Activated naive CD8-positive, alpha-beta T cell treated with anti-CD3 and anti-CD28 coated beads for 36 hours (primary cell): ENCODE results near the gene PDP2. TPM values are rescaled to one million over a fixed set of nuclear protein-coding genes. Genes with fewer than 3 reads are reported as not detected.
"Not testable (repeated sequence)": the region's sequence is repeated elsewhere in the genome, so short reads cannot be mapped to it uniquely, and the experiment has no call there.

Source experiments
- DNase-seq: peaks from one replicate; pipeline ENCODE4 v3.0.0; 2021
- H3K27ac Mint-ChIP-seq: one replicate; pipeline ENCODE4 v1.8.0; 2022; ENCODE audit warnings: mild to moderate bottlenecking, moderate library complexity, mixed read lengths
- H3K27me3 Mint-ChIP-seq: one replicate; pipeline ENCODE4 v1.8.0; 2022; ENCODE audit warnings: mild to moderate bottlenecking, mixed read lengths
- H3K36me3 Mint-ChIP-seq: one replicate; pipeline ENCODE4 v1.8.0; 2021; ENCODE audit warnings: mild to moderate bottlenecking, mixed read lengths
- H3K4me1 Mint-ChIP-seq: one replicate; pipeline ENCODE4 v1.8.0; 2021; ENCODE audit warnings: mixed read lengths
- H3K4me3 Mint-ChIP-seq: one replicate; pipeline ENCODE4 v1.8.0; 2022; ENCODE audit warnings: mild to moderate bottlenecking, moderate library complexity, mixed read lengths
- H3K9me3 Mint-ChIP-seq: one replicate; pipeline ENCODE4 v1.8.0; 2022; ENCODE audit warnings: mixed read lengths
- total RNA-seq, 2 experiments: library from RNA; stranded (reverse); gene quantifications; one replicate each; pipeline ENCODE4 v1.2.3, GENCODE V29; 2021

PDP2 gene
- total RNA-seq, 2 experiments from 2014 or later: 25.5 to 25.9 TPM

DNA sequence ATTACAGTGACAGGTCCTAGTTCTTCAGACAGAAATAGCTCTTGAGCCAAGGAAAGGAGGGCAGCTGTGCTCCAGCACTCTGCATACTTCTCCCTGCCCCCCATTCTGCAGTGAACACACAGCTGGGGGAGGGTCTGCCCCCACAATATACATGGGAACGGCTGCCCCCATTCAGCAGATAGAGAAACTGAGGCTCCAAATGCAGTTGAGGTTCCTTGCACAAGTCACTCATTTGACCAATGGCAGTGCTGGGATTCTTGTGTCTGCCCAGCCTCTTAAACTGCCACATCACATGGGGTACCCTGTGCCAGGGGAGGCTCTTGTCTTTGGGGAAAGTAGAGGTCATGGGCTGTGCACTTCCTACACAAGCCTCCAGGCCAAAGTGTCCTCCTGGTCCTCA lies 10.9 kb upstream of the PDP2 start:
- no peak overlapping the region for H3K4me3 Mint-ChIP-seq
- no peaks in the 10 kb centered on the region for H3K27me3 Mint-ChIP-seq
- H3K4me1 Mint-ChIP-seq: peaks cover 17% of the 10 kb centered on the region
- peaks cover 2% of the 10 kb centered on the region for H3K9me3 Mint-ChIP-seq
- H3K36me3 Mint-ChIP-seq: no peaks in the 10 kb centered on the region
- no peak for DNase-seq
- H3K27ac Mint-ChIP-seq: no peak overlapping the region

DNA sequence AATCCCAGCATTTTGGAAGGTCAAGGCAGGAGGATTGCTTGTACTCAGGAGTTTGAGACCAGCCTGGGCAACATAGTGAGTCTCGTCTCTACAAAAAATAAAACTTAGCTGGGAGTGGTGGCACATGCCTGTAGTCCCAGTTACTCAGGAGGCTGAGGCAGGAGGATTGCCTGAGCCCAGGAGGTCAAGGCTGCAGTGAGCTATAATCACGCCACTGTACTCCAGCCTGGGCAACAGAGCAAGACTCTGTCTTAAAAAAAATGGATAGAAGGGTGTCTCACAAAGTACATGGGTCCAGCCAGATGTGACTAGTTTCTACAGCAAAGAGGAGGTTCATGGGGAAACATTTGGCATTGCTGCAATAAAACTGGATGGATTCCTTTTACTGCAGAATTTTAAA lies 9.0 kb upstream of the PDP2 start:
- H3K27me3 Mint-ChIP-seq, H3K9me3 Mint-ChIP-seq, DNase-seq, H3K4me3 Mint-ChIP-seq, H3K27ac Mint-ChIP-seq, H3K36me3 Mint-ChIP-seq: not testable (repeated sequence)
- peaks cover 31% of the 10 kb centered on the region for H3K4me1 Mint-ChIP-seq

DNA sequence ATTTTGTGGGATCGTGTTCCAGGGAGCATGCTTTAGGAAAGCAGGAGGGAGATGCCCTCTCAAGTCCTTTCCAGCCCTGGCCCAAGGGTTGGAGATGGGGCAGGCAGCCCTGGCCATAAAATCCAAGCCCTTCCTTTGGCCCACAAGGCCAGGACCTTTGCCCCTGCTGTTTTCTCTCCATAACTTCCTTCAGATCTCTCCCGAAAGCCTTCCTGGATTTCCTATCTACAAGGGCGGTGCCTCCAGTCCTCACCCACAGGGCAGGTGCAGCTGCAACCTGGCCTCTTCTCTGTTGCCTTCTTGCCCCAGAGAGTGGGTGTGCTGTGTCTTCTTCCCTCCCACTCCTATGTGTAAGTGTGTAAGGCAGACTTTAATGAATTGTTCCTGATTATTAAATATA lies 8.5 kb upstream of the PDP2 start:
- DNase-seq: no peak
- Mint-ChIP-seq H3K36me3 (peaks cover 7% of the 10 kb centered on the region), H3K4me3 (no peak overlapping the region), H3K27ac (no peak overlapping the region), H3K4me1 (peaks cover 34% of the 10 kb centered on the region), H3K9me3 (peaks cover 7% of the 10 kb centered on the region), H3K27me3 (no peaks in the 10 kb centered on the region)

DNA sequence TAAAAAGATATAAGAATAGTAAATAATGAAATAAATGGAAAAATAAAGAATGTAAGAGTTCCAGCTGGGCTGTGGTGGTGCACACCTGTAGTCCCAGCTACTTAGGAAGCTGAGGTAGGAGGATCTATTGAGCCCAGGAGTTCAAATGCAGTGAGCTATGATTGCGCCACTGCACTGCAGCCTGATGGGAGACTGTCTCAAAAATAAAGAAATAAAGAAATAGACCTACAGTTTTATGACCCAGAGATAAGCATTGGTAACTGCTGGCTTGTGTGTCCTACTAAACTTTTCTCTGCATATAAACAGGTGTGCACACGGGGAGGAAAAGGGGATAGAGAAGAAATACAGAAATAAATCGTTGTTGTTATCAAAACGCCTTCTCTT lies 7.8 kb upstream of the PDP2 start:
- Mint-ChIP-seq H3K27me3 (no peaks in the 10 kb centered on the region), H3K36me3 (peaks cover 7% of the 10 kb centered on the region), H3K27ac (peak overlapping the region; percentile 92), H3K4me1 (peaks cover 34% of the 10 kb centered on the region), H3K9me3 (peaks cover 7% of the 10 kb centered on the region), H3K4me3 (peak overlapping the region; percentile 84)
- DNase-seq: no peak

DNA sequence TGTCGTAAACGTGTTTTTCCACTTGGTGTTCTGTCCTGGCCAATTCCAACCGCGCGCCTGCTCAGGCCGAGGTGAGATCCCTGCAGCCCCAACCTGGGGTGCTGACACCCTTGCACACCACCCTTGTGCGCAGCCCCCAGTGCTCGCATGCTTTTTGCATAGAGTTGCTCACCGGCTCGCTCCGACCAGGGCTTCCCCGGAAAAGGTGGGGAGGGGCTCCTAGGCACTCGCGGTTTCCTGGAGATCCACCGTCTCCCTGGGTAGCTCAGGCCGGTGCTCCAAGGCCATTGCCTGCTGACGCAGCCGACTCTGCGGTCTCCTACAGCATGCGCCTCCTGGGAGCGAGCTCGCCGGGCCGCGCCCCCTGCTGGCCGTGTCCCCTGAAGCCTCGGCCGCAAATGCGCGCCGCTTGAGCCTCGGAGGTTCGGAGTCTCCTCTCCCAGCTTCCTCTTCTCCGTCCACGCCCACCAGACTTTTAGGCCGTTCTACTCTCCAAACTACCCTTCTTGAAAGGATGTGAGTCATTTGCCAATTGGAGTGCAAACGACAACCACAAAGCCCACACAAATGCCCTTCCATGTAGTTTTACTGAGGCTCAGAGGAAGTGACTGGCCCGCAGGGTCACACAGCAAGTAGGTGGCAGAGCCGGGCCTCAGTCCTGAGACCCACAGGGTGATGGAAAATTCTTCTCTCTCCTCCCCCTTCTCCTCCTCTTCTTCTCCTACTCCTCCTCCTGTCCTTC lies 7.2 kb upstream of the PDP2 start:
- peaks cover 11% of the 10 kb centered on the region for H3K36me3 Mint-ChIP-seq
- H3K27ac Mint-ChIP-seq: peak overlapping the region; percentile 92
- peak overlapping the region; percentile 84 for H3K4me3 Mint-ChIP-seq
- H3K4me1 Mint-ChIP-seq: peaks cover 39% of the 10 kb centered on the region
- H3K27me3 Mint-ChIP-seq: no peaks in the 10 kb centered on the region
- H3K9me3 Mint-ChIP-seq: peaks cover 12% of the 10 kb centered on the region
- peak; percentile 95 for DNase-seq

DNA sequence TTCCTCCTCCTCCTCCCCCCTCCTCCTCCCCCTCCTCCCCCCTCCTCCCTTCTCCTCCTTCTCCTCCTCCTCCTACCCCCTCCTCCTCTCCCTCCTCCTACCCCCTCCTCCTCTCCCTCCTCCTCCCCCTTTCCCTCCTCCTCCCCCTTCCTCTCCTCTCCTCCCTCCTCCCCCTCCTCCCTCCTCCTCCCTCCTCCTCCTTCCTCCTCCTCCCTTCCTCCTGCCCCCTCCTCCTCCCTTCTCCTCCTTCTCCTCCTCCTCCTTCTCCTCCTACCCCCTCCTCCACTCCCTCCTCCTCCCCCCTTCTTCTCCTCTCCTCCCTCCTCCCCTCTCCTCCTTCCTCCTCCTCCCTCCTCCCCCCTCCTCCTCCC lies 6.6 kb upstream of the PDP2 start:
- Mint-ChIP-seq H3K4me3 (peak overlapping the region; percentile 84), H3K27me3 (no peaks in the 10 kb centered on the region), H3K4me1 (peaks cover 44% of the 10 kb centered on the region), H3K27ac (peak overlapping the region; percentile 92), H3K9me3 (peaks cover 13% of the 10 kb centered on the region), H3K36me3 (peaks cover 16% of the 10 kb centered on the region)
- no peak for DNase-seq

DNA sequence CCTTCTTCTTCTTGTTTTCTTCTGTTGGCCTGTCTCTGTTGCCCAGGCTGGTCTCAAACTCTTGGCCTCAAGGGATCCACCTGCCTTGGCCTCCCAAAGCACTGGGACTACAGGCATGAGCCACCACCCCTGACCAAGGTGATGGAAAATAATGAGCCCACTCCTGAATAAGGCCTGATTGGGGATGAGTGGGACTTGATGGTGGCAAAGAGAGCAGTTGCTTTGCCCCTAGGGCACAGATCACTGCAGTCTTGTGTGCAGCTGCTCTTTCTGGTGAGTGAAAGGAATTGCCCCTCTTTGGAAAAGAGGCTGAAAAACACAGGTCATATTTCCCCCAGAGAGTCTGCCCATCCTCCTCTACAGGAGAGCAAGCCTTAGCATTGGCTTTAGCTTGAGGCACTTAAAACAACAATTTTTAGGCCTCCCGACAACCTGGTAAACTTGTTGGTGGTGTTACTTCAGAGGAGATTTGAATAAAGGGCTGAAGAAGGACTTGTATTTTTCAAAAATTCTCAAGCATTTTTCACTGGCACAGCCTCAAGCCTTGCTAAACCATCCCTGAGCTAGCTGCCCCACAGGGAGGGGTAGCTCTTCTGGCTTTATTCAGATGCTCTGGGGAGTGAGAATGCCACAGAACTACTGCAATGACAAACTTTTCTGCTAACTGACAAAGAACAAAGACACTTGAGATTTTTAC lies 6.1 kb upstream of the PDP2 start:
- no peak for DNase-seq
- peak overlapping the region; percentile 86 for H3K27ac Mint-ChIP-seq
- H3K4me1 Mint-ChIP-seq: peaks cover 46% of the 10 kb centered on the region
- peaks cover 16% of the 10 kb centered on the region for H3K36me3 Mint-ChIP-seq
- peaks cover 13% of the 10 kb centered on the region for H3K9me3 Mint-ChIP-seq
- peak overlapping the region; percentile 70 for H3K4me3 Mint-ChIP-seq
- H3K27me3 Mint-ChIP-seq: no peaks in the 10 kb centered on the region

DNA sequence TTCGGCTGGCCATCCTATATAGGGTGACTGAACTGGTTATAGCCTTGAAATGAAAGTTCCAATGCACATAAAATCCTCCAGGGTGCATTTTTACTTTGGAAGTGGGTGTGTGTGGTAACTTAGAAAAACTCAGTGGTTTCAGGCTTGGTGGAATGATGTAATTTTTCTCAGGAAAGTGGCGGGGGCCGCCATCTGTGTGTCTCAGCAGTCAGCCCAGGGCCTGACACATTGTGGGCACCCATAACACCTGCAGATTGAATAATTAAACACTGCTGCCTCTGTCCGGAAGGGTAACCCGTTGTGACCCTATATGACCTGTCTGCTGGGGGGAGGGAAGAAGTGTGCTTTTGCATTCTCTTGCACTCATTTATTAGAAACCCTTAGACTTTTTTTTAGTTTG lies 2.2 kb upstream of the PDP2 start:
- peak; percentile 74 for DNase-seq
- H3K27me3 Mint-ChIP-seq: no peaks in the 10 kb centered on the region
- peaks cover 54% of the 10 kb centered on the region for H3K4me1 Mint-ChIP-seq
- H3K36me3 Mint-ChIP-seq: peaks cover 17% of the 10 kb centered on the region
- H3K27ac Mint-ChIP-seq: peak overlapping the region; percentile 79
- H3K9me3 Mint-ChIP-seq: peaks cover 13% of the 10 kb centered on the region
- H3K4me3 Mint-ChIP-seq: peak overlapping the region; percentile 43

DNA sequence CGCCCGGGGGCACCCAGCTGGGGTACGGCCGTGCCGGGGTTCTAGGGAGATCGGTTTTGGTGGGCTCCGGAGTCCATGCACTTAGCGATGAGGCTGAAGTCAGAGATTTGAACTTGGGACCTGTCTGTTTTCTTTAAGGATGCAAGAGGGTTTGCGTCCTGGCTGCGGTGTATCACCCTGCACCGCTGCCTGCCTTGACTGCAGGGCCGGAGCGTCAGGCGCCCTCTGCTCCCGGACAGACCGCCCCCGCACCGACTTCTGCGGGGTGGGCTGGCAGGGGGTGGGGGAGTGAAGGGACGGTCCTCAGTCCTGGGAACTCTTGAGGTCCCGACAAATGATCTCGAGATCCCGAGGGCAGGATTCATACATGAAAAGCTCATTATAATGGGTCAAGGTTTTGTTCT lies 701 bp downstream of the PDP2 start:
- peaks cover 26% of the 10 kb centered on the region for H3K36me3 Mint-ChIP-seq
- peaks cover 10% of the 10 kb centered on the region for H3K9me3 Mint-ChIP-seq
- peak; percentile 30 for DNase-seq
- H3K27me3 Mint-ChIP-seq: no peaks in the 10 kb centered on the region
- peak overlapping the region; percentile 16 for H3K27ac Mint-ChIP-seq
- peaks cover 40% of the 10 kb centered on the region for H3K4me1 Mint-ChIP-seq
- peak overlapping the region; percentile 97 for H3K4me3 Mint-ChIP-seq

DNA sequence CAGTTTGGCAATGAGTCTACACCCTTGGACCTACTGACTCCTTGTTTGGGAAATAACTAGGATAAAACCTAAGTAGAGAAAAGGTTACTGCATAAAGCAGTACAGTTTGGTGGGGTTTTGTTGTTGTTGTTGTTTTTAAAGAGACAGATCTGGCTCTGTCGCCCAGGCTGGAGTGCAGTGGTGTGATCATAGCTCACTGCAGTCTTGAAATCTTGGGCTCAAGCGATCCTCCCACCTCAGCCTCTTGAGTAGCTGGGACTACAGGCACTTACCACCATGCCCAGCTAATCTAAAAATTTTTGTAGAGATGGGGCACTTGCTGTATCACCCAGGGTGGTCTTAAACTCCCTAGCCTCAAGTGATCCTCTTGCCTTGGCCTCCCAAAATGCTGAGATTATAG lies 1.2 kb downstream of the PDP2 start:
- Mint-ChIP-seq H3K27me3 (no peaks in the 10 kb centered on the region), H3K27ac (no peak overlapping the region), H3K4me1 (peaks cover 35% of the 10 kb centered on the region), H3K36me3 (peaks cover 22% of the 10 kb centered on the region), H3K9me3 (peaks cover 7% of the 10 kb centered on the region), H3K4me3 (peak overlapping the region; percentile 65)
- DNase-seq: no peak

DNA sequence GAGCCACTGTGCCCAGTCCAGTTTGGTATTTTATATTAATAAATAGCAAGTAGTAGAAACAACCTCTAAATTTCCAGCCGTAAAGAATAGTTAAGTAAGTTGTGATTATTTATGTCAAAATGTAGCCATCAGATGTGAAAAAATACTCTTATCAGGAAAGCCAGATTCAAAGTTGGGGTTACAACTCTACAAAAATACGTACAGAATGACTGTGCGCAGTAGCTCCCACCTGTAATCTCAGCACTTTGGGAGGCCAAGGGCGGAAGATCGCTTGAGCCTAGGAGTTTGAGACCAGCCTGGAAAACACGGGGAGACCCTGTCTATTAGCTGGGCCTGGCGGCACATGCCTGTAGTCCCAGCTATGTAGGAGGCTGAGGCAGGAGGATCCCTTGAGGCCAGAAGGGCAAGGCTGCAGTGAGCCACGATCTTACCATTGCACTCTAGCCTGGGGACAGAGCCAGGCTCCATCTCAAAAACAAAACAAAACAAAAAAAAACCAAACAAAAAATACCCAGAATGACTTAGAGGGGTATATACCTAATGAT lies 1.7 kb downstream of the PDP2 start:
- no peak overlapping the region for H3K27ac Mint-ChIP-seq
- peak overlapping the region; percentile 65 for H3K4me3 Mint-ChIP-seq
- peaks cover 34% of the 10 kb centered on the region for H3K4me1 Mint-ChIP-seq
- peaks cover 7% of the 10 kb centered on the region for H3K9me3 Mint-ChIP-seq
- H3K36me3 Mint-ChIP-seq: peaks cover 24% of the 10 kb centered on the region
- DNase-seq: no peak
- H3K27me3 Mint-ChIP-seq: no peaks in the 10 kb centered on the region

DNA sequence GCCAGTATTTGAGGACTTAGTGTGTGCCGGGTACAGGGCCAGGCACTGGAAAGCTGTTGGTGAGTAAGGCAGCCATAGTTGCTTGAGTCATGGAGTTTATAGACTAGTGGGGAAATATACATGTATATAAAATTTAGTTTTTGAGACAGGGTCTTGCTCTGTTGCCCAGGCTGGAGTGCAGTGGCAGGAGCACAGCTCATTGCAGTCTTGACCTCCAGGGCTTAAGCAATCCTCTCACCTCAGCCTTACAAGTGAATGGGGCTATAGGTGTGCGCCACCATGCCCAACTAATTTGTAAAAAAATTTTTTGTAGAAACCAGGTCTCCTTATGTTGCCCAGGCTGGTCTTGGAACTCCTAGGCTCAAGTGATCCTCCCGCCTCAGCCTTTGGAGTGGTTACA lies 2.4 kb downstream of the PDP2 start:
- Mint-ChIP-seq H3K9me3 (peaks cover 6% of the 10 kb centered on the region), H3K4me3 (no peak overlapping the region), H3K36me3 (peaks cover 24% of the 10 kb centered on the region), H3K4me1 (peaks cover 33% of the 10 kb centered on the region), H3K27ac (no peak overlapping the region), H3K27me3 (no peaks in the 10 kb centered on the region)
- DNase-seq: no peak

DNA sequence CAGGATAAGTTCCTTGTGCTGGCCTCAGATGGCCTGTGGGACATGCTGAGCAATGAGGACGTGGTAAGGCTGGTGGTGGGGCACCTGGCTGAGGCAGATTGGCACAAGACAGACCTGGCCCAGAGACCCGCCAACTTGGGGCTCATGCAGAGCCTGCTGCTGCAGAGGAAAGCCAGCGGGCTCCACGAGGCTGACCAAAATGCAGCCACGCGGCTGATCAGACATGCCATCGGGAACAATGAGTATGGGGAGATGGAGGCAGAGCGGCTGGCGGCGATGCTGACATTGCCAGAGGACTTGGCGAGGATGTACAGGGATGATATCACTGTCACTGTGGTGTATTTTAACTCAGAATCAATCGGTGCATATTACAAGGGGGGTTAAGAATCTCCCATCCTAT lies 5.2 kb downstream of the PDP2 start:
- Mint-ChIP-seq H3K9me3 (no peaks in the 10 kb centered on the region), H3K36me3 (peaks cover 17% of the 10 kb centered on the region), H3K4me3 (no peak overlapping the region), H3K4me1 (peaks cover 21% of the 10 kb centered on the region), H3K27me3 (no peaks in the 10 kb centered on the region), H3K27ac (no peak overlapping the region)
- DNase-seq: no peak

DNA sequence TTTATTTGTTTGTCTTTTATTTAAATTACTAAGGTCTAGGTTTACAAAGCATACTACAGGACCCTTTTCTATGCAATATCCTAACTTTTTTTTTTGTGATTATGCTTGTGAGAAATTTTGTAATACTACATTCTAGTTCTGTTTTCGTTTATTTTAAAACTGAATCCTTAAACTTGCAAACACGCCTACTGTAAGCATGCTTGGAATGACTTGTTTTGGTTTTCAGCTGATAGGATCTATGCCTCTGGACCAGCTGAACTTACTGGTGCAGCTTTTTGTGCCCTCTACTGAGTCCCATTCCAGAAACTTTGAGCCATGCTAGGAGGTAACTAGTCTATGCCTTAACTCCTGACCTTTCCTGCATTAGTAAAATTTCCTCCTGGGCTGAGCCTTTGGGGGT lies 6.0 kb downstream of the PDP2 start:
- Mint-ChIP-seq H3K4me3 (no peak overlapping the region), H3K27me3 (no peaks in the 10 kb centered on the region), H3K4me1 (peaks cover 22% of the 10 kb centered on the region), H3K36me3 (peaks cover 17% of the 10 kb centered on the region), H3K9me3 (no peaks in the 10 kb centered on the region), H3K27ac (no peak overlapping the region)
- DNase-seq: no peak

DNA sequence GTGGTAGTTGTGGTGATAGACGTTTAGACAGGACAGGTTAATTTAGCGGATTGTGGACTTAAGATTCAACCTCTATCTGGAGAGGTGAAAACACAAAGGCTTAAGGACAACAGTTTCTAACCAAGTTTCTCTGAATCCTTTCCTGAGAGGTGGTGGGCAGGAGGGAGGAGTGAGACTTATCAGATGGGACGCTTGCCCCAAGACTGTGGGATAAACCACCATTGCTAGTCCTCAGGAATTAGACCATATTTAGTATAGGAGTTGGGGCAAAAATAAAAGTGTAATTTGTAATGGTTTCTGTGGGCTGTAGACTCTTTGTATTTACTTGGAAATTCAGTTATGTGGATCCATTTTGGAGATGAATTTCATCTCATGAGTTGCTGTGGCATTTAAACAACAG lies 6.6 kb downstream of the PDP2 start:
- Mint-ChIP-seq H3K27ac (no peak overlapping the region), H3K4me3 (no peak overlapping the region), H3K27me3 (no peaks in the 10 kb centered on the region)

More for the DNA sequence above, 6.6 kb downstream of the PDP2 start:
- Mint-ChIP-seq H3K36me3 (peaks cover 17% of the 10 kb centered on the region), H3K9me3 (no peaks in the 10 kb centered on the region), H3K4me1 (peaks cover 17% of the 10 kb centered on the region)
- no peak for DNase-seq
